Left lobe of liver (tissue), 2 donors: ENCODE data around the gene ADIPOQ. TPM values are rescaled to one million over a fixed set of nuclear protein-coding genes. Genes with fewer than 3 reads are reported as not detected.
"Not testable (repeated sequence)": the region's sequence is repeated elsewhere in the genome, so short reads cannot be mapped to it uniquely, and the experiment has no call there.

Source experiments
- ATAC-seq: fragments of 200-7000 bp; cut with Tn5 transposase; one replicate; pipeline ENCODE4 v1.9.1; 2020; ENCODE audit warnings: mild to moderate bottlenecking, moderate library complexity
- DNase-seq: peaks from one replicate; pipeline ENCODE4 v3.0.0-alpha.2; 2020; ENCODE audit warnings: low spot score
- total RNA-seq: library from RNA; stranded (reverse); gene quantifications from one replicate; pipeline ENCODE4 v1.2.1, GENCODE V29; 2021
- donor health status: DM: no; HTN: no; CAD: no; lungs with moderate emphysema.
- donor health status: DM: no; HTN: yes; CAD: no.

ADIPOQ gene
- not detected for total RNA-seq

DNA sequence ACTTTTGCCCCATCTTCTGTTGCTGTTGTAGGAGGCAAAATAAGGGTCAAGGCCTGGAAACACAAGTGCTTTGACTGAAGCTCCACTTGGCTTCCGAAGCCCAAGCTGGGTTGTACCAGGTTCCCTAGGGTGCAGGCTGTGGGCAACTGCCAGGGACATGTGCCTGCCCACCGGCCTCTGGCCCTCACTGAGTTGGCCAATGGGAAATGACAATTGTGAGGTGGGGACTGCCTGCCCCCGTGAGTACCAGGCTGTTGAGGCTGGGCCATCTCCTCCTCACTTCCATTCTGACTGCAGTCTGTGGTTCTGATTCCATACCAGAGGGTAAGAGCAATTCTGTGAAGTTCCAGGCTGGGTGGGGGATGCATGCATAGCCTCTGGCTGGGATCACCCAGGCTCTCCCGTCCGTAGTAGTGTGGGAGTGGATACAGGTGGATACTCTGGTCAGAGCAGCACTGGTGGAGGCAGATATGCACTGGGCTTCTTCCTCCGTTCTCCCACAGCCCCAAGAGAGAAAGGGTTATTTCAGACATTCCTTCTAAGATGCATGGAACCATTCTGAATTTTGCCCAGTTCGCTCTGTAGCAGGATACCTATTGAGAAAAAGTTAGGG, at the start of gene ADIPOQ:
Gene ADIPOQ (plus strand): TSS at position 285 of the 613 bp plus-strand sequence. CDS start 10,349 bp downstream, outside the sequence.
- DNase-seq (no peak), ATAC-seq (no peak)

DNA sequence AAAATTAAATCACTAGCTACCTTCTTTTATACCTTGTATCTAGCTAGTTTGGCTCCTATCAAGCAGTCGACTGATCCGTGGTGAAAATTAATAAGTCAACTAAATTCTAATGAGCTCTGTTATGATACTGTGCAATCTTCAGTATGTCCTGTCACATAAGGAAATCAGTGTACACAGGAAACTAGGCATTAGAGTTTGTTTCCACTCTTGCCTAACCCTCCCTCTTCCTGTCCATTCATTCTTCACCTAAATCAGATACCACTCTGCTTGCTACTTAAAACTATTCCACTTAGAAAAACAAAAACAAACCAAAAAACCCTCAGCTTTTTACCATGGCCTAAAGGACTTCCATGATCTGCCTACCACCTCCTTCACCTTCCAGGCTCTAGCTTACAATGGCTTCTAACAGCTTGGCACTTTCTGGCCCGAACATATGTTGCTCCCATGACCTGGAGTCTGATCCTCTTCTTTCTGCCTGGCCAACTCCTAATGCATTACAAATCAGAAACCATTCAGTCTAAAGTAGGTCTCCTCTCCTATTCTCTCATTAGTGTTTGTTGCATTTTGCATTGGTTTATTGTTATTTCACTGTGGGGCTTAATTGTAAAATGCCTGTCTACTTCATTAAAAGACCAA, 44.2 kb upstream of the ADIPOQ start:
- no peak for ATAC-seq

GRCh38 chr3:186800285-186800684, 42.2 kb upstream of the ADIPOQ start:
- ATAC-seq (no peak), DNase-seq (no peak)

More for the DNA sequence above, 44.2 kb upstream of the ADIPOQ start:
- no peak for DNase-seq

DNA sequence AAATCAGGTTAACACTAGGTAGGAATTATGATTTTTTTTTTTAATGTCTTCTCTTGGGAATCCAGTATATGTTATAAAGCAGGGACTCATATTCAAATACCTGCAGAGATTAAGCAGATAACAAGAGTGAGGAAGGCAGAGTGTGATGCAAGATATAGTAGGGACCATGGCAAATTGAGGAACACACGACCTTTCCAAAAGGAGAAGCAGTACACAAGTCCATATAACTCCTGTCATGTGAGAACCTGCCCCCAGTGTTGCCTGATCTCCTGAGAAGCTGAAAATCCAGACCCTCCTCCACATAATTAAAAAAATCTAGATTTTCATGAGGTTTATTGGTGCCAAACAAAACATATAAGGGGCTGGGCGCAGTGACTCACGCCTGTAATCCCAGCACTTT, 39.8 kb upstream of the ADIPOQ start:
- DNase-seq (no peak), ATAC-seq (no peak)

DNA sequence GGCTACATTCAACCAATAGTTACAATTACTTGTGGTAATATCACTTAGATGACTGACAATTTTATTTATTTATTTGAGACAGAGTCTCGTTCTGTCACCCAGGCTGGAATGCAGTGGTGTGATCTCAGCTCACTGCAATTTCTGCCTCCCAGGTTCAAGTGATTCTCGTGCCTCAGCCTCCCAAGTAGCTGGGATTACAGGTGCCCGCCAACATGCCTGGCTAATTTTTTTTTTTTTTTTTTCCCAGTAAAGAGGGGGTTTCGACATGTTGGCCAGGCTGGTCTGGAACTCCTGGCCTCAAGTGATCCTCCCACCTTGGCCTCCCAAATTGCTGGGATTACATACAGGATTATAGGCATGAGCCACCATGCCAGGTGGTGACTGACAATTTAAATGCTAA, 39.1 kb upstream of the ADIPOQ start:
- DNase-seq, ATAC-seq: not testable (repeated sequence)

- ATAC-seq (peak; percentile 98), DNase-seq (peak; percentile 88)
Measured at GRCh38 chr3:186806089-186807055, 36.1 kb upstream of the ADIPOQ start, which contains the start of gene RFC4. Gene RFC4 (minus strand): TSS chr3:186806482. CDS start chr3:186804713, 1,769 bp downstream.

DNA sequence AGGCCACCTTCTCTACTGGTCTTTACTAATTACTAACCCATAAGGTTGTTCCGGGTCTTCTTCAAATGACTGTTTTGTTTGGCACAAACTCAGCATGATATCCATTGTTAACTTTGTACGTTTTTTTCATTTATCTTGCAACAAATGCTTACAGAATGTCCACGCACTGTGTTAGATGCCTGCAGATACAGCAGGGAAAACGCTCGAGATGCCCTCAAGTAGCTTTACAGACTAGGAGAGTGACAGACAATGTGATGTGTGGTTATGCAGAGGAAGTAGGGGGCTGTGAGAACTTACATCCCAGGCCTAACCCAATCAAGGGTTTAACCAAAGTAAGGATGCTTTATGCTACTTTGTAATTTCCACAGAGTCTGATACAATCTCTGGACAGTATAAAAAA, 35.3 kb upstream of the ADIPOQ start:
- no peak for DNase-seq
- no peak for ATAC-seq

GRCh38 chr3:186810336-186810996, 32.0 kb upstream of the ADIPOQ start:
- DNase-seq (no peak), ATAC-seq (no peak)

DNA sequence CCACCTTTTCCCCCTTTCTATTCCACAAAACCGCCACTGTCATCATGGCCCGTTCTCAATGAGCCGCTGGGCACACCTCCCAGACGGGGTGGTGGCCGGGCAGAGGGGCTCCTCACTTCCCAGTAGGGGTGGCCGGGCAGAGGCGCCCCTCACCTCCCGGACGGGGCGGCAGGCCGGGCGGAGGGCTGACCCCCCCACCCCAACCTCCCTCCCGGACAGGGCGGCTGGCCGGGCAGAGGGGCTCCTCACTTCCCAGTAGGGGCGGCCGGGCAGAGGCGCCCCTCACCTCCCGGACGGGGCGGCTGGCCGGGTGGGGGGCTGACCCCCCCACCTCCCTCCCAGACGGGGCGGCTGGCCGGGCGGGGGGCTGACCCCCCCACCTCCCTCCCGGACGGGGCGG, 31.2 kb upstream of the ADIPOQ start:
- ATAC-seq, DNase-seq: not testable (repeated sequence)

GRCh38 chr3:186814100-186814499, 28.4 kb upstream of the ADIPOQ start:
- DNase-seq (no peak), ATAC-seq (no peak)

DNA sequence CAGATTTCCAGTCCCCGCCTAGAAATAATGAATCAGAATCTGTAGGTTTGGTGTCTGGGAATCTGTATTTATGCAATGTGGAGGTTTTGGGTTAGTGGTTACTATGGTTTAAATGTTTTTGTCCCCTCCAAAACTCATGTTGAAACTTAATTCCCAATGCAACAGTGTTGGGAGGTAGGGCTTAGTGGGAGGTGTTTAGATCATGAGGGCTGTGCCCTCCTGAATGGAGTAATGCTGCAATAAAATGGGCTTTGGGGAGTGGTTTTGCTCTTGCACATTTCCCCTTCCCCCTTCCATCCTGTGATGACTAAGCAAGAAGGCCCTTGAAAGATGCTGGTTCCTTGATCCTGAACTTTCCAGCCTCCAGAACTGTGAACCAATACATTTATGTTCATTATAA, 27.1 kb upstream of the ADIPOQ start:
- ATAC-seq: no peak
- DNase-seq: no peak

DNA sequence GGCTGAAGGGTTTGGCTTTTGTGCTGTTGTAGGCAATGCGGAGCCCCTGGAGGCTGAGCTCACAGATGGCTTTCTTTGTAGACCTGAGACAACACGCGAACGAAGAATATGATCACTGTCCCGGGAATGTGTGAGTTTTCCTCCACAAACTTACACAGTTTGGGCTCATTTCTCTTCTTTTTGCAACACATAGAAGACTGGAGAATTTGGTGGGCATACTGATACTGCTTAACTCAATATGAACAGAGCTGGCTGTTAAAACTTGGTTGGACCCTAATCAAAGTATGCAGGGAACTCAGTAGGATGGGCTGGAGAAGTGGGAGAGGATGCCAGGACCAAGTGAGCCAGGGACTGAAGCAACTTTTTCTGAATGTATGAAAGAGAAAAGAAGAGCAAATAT, 24.0 kb upstream of the ADIPOQ start:
- ATAC-seq: no peak

DNA sequence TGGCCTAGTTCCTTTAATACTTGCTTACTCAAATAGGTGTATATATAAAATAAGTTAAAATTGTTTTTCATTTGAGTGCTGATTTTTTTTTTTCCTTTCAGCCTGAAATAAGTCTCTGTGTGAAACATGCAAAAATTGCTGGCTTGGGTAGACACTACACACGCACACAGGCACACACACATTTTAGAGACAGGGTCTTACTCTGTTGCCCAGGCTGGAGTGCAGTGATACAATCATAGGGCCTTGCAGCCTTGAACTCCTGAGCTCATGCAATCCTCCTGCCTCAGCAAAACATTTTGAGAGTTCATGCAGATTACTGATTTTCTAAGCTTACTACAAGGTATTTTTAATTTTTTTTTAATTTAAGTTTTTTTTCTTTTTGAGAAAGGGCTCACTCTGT, 23.6 kb upstream of the ADIPOQ start:
- ATAC-seq (no peak), DNase-seq (no peak)

More for the DNA sequence above, 24.0 kb upstream of the ADIPOQ start:
- DNase-seq: no peak

- DNase-seq: peak; percentile 23
- ATAC-seq: peak; percentile 79
Measured at GRCh38 chr3:186821429-186822387, 20.8 kb upstream of the ADIPOQ start.

DNA sequence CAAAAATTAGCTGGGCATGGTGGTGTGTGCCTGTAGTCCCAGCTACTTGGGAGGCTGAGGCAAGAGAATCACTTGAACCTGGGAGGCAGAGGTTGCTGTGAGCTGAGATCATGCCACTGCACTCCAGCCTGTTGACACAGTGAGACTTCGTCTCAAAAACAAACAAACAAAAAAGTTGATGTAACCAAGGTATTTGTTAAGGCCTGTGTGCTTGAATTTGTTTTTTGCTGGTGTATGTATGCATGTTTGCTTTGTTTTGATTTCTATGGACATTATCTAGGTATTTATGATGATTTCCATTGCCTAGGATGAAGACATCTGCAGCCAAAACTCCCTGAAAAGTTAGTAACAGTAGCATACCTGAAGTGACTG, 20.1 kb upstream of the ADIPOQ start:
- DNase-seq: peak; percentile 4
- not testable (repeated sequence) for ATAC-seq

DNA sequence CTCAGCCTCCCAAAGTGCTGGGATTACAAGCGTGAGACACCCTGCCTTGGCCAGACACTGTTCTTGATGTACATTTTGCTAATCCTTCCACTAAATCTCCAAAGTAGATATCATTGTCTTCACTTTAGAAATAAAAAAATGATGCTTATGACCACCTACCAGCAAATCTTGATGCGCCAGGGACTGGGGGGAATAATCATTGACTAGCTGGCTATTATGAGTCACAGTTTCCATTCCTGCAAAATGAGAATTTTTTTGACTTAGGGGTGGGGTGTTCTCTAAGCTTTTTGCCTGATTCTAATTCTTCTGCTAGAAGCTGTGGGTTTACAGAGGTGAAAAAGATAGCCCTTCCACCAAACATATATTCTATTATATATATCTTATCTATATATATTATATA, 19.1 kb upstream of the ADIPOQ start:
- no peak for DNase-seq
- ATAC-seq: no peak

- DNase-seq (peak; percentile 40), ATAC-seq (no peak)
Measured at GRCh38 chr3:186824430-186825139, 17.9 kb upstream of the ADIPOQ start.

DNA sequence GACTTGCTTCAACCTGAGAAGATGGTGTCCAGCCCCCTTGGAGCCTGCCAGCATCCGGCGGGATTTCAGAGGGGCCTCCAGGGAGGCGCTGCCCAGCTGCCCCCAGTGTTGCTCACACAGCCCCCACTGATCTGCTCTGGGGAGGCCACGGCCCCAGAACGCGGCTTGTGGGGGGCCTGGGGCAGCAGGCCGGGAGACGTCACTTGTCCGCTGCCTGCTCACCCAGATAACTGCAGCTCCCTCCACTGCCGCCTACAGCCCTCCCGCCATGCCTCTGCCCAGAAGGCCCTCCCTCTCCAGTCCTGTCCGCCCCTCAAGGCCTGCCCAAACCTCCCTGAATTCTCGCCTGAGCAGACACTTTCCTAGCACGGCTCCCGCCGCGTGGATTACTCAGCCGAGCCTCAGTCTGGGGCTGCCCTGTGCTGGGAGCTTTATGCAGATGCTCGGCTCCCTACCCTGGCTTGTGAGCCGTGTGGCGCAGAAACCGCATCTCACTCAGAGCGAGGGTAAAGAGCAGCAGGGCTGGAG, 17.2 kb upstream of the ADIPOQ start:
- DNase-seq: peak; percentile 41
- no peak for ATAC-seq

DNA sequence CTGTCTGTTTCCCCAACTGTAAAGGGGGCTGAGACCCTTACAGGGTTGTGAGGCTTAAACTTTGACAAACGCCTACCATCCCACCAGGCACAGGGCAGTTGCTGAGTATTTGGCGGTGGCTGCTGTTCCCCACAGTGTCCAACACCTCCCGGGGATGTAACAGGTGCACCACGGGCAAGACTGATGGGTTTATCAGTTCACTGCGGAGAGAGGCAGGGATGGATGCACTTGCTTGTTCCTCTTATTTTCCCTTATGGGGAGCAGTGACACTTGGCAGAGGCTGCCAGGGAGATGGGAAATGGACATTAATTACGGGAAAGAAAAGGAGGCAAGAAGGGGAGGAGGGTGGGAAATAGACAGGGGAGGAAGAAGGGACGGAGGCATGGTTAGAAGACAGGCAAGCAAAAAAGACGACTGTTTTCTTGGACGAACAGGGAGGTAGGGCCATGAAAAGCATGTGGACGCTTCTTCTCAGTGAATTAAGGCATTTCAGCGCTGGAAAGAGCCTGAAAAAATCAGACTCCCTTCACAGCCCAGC, 16.6 kb upstream of the ADIPOQ start:
- DNase-seq: no peak
- ATAC-seq: no peak
